HepG2 (cell line): ENCODE data around the gene MCF2L. TPM values are rescaled to one million over a fixed set of nuclear protein-coding genes. Genes with fewer than 3 reads are reported as not detected.

Experiments used
- HBP1 ChIP-seq: IDR thresholded peaks from 2 replicates; pipeline ENCODE4 v1.6.1; 2016; ENCODE audit warnings: low read depth, control low read depth
- MZF1 ChIP-seq: sonication (generic); formaldehyde crosslinking; IDR thresholded peaks from 2 replicates; pipeline ENCODE4 v1.8.1; 2023; ENCODE audit warnings: mild to moderate bottlenecking, missing genetic modification reagents, borderline replicate concordance
- NR2F6 ChIP-seq, 2 experiments: IDR thresholded peaks; 2 replicates each; pipeline ENCODE4 v1.6.1; 2016; ENCODE audit warnings: antibody characterized with exemption in 1 of 2, mild to moderate bottlenecking in 1 of 2
- PRPF4 ChIP-seq: fragments of 200-400 bp; formaldehyde crosslinking; IDR thresholded peaks from 2 replicates; pipeline ENCODE4 v1.6.1; 2016; ENCODE audit warnings: low read length, low read depth; ENCODE audit not compliant: poor library complexity, severe bottlenecking
- RELA ChIP-seq: sonication (generic); formaldehyde crosslinking; IDR thresholded peaks from 2 replicates; pipeline ENCODE4 v1.4.0; 2020; ENCODE audit warnings: missing genetic modification reagents
- RXRB ChIP-seq: IDR thresholded peaks from 2 replicates; pipeline ENCODE4 v1.6.1; 2016; ENCODE audit warnings: borderline replicate concordance, missing genetic modification reagents, missing compliant biosample characterization
- ZMYM2 ChIP-seq: sonication (generic); formaldehyde crosslinking; IDR thresholded peaks from 2 replicates; pipeline ENCODE4 v1.8.0; 2022; ENCODE audit warnings: mild to moderate bottlenecking, missing genetic modification reagents
- ZMYM3 ChIP-seq: sonication (generic); formaldehyde crosslinking; IDR thresholded peaks from 2 replicates; pipeline ENCODE4 v1.5.1; 2020; ENCODE audit warnings: mild to moderate bottlenecking, missing genetic modification reagents
- ZNF44 ChIP-seq: sonication (generic); formaldehyde crosslinking; IDR thresholded peaks from 2 replicates; pipeline ENCODE4 v1.5.1; 2020; ENCODE audit warnings: mild to moderate bottlenecking, missing genetic modification reagents
- ZNF839 ChIP-seq: sonication (generic); formaldehyde crosslinking; IDR thresholded peaks from 2 replicates; pipeline ENCODE4 v1.4.0; 2020; ENCODE audit warnings: missing genetic modification reagents, mild to moderate bottlenecking, borderline replicate concordance
- polyA plus RNA-seq, 8 experiments: library from polyadenylated mRNA; depleted of rRNA in 3 of 8; stranded (reverse) in 7 of 8; unstranded in 1 of 8; fragments of >200 nt; fragmentation: Illumina TruSeq in 4 of 8; extraction: Trizol in 4 of 8; gene quantifications; 2 replicates each; pipeline versions ENCODE4 v1.2.1 to v1.2.3, GENCODE V29; 2011 to 2016; ENCODE audit warnings: low read depth in 4 of 8, missing spikeins in 1 of 8, mixed read lengths in 1 of 8; ENCODE audit not compliant: insufficient read depth in 1 of 8
- total RNA-seq, 5 experiments: library from RNA; depleted of rRNA; stranded (reverse); fragments of >200 nt; fragmentation: Illumina TruSeq; extraction: Trizol; gene quantifications; 2 replicates each; pipeline ENCODE4 v1.2.3, GENCODE V29; 2016; ENCODE audit warnings: low read depth in 1 of 5
- TF ChIP-seq, protein P1 (sequence below): sonication (generic); formaldehyde crosslinking; IDR thresholded peaks from 2 replicates; pipeline ENCODE4 v1.4.0; 2020; ENCODE audit warnings: mild to moderate bottlenecking, missing genetic modification reagents
- TF ChIP-seq, protein P2 (sequence below): fragments of 450-650 bp; IDR thresholded peaks from 2 replicates; pipeline ENCODE4 v1.6.1; 2017; ENCODE audit warnings: mild to moderate bottlenecking
- TF ChIP-seq, protein P3 (sequence below): IDR thresholded peaks from 2 replicates; pipeline ENCODE4 v1.6.1; 2016; ENCODE audit warnings: missing genetic modification reagents, missing compliant biosample characterization
- TF ChIP-seq, protein P4 (sequence below): sonication (generic); formaldehyde crosslinking; IDR thresholded peaks from 2 replicates; pipeline ENCODE4 v1.8.0; 2022; ENCODE audit warnings: low read depth, missing genetic modification reagents

The MCF2L gene
- total and polyA plus RNA-seq, 2 of the 13 experiments (the other 11 are each of a cell fraction or from before 2014, with no cell fraction given) = 19.4 to 28.4 TPM

GRCh38 chr13:113001241-113002140 is 32.5 kb downstream of the MCF2L start (continued):
- TF ChIP-seq HBP1 (CRISPR knock-in tag) (0 out of 2 replicates have a peak, but pooled peaks have one; percentile 49), ZMYM2 (CRISPR knock-in tag) (no peak), ZMYM3 (CRISPR knock-in tag) (peak; percentile 12; the same call in 1 of the 2 replicates), RELA (CRISPR knock-in tag) (no peak), ZNF44 (no peak), ZNF839 (CRISPR knock-in tag) (no peak), NR2F6 (IDR thresholded peaks at IDR 0.05) (no peak; the same call in 1 of the 2 replicates), NR2F6 (CRISPR knock-in tag; IDR thresholded peaks at IDR 0.05) (no peak), RXRB (no peak), MZF1 (CRISPR knock-in tag) (no peak), PRPF4 (no peak)
- TF ChIP-seq, protein P1, sequence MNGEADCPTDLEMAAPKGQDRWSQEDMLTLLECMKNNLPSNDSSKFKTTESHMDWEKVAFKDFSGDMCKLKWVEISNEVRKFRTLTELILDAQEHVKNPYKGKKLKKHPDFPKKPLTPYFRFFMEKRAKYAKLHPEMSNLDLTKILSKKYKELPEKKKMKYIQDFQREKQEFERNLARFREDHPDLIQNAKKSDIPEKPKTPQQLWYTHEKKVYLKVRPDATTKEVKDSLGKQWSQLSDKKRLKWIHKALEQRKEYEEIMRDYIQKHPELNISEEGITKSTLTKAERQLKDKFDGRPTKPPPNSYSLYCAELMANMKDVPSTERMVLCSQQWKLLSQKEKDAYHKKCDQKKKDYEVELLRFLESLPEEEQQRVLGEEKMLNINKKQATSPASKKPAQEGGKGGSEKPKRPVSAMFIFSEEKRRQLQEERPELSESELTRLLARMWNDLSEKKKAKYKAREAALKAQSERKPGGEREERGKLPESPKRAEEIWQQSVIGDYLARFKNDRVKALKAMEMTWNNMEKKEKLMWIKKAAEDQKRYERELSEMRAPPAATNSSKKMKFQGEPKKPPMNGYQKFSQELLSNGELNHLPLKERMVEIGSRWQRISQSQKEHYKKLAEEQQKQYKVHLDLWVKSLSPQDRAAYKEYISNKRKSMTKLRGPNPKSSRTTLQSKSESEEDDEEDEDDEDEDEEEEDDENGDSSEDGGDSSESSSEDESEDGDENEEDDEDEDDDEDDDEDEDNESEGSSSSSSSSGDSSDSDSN (CRISPR knock-in tag) = peak; percentile 82
- TF ChIP-seq, protein P2, sequence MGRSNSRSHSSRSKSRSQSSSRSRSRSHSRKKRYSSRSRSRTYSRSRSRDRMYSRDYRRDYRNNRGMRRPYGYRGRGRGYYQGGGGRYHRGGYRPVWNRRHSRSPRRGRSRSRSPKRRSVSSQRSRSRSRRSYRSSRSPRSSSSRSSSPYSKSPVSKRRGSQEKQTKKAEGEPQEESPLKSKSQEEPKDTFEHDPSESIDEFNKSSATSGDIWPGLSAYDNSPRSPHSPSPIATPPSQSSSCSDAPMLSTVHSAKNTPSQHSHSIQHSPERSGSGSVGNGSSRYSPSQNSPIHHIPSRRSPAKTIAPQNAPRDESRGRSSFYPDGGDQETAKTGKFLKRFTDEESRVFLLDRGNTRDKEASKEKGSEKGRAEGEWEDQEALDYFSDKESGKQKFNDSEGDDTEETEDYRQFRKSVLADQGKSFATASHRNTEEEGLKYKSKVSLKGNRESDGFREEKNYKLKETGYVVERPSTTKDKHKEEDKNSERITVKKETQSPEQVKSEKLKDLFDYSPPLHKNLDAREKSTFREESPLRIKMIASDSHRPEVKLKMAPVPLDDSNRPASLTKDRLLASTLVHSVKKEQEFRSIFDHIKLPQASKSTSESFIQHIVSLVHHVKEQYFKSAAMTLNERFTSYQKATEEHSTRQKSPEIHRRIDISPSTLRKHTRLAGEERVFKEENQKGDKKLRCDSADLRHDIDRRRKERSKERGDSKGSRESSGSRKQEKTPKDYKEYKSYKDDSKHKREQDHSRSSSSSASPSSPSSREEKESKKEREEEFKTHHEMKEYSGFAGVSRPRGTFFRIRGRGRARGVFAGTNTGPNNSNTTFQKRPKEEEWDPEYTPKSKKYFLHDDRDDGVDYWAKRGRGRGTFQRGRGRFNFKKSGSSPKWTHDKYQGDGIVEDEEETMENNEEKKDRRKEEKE = no peak
- TF ChIP-seq, protein P3, sequence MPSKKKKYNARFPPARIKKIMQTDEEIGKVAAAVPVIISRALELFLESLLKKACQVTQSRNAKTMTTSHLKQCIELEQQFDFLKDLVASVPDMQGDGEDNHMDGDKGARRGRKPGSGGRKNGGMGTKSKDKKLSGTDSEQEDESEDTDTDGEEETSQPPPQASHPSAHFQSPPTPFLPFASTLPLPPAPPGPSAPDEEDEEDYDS (CRISPR knock-in tag) = peak; percentile 18; the same call in 1 of the 2 replicates
- TF ChIP-seq, protein P4, sequence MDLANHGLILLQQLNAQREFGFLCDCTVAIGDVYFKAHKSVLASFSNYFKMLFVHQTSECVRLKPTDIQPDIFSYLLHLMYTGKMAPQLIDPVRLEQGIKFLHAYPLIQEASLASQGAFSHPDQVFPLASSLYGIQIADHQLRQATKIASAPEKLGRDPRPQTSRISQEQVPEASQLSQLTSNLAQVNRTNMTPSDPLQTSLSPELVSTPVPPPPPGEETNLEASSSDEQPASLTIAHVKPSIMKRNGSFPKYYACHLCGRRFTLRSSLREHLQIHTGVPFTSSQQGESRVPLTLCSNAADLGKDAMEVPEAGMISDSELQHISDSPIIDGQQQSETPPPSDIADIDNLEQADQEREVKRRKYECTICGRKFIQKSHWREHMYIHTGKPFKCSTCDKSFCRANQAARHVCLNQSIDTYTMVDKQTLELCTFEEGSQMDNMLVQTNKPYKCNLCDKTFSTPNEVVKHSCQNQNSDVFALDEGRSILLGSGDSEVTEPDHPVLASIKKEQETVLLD (CRISPR knock-in tag) = no peak
